SJCRH30 (cell line): ENCODE results near the gene ATPAF2. TPM values are rescaled to one million over a fixed set of nuclear protein-coding genes. Genes with fewer than 3 reads are reported as not detected.
"Not testable (repeated sequence)": the region's sequence is repeated elsewhere in the genome, so short reads cannot be mapped to it uniquely, and the experiment has no call there.

Experiments used
- DNase-seq, 2 experiments: peaks; one replicate each; pipeline ENCODE4 v3.0.0-alpha.2; 2015 to 2020
- H3K27ac ChIP-seq: fragments of 250-450 bp; sonication (Bioruptor Pico); 2 replicates; pipeline ENCODE4 v1.5.1; 2020; ENCODE audit warnings: mild to moderate bottlenecking, moderate library complexity
- H3K27me3 ChIP-seq: fragments of 250-450 bp; sonication (Bioruptor Pico); 2 replicates; pipeline ENCODE4 v1.5.1; 2020; ENCODE audit warnings: mild to moderate bottlenecking, moderate library complexity
- H3K36me3 ChIP-seq: fragments of 250-450 bp; sonication (Bioruptor Pico); 2 replicates; pipeline ENCODE4 v1.5.1; 2020; ENCODE audit warnings: mild to moderate bottlenecking, moderate library complexity
- H3K4me1 ChIP-seq: fragments of 250-450 bp; sonication (Bioruptor Pico); 2 replicates; pipeline ENCODE4 v1.5.1; 2020; ENCODE audit warnings: mild to moderate bottlenecking, moderate library complexity
- H3K4me3 ChIP-seq: fragments of 250-450 bp; sonication (Bioruptor Pico); 2 replicates; pipeline ENCODE4 v1.5.1; 2020; ENCODE audit warnings: mild to moderate bottlenecking, moderate library complexity
- H3K9me3 ChIP-seq: fragments of 250-450 bp; sonication (Bioruptor Pico); replicated peaks from 2 replicates; pipeline ENCODE4 v1.5.1; 2020; ENCODE audit warnings: mild to moderate bottlenecking, moderate library complexity
- total RNA-seq: library from RNA; depleted of rRNA; stranded (reverse); fragments of >200 nt; shearing (Covaris generic); gene quantifications from 2 replicates; pipeline ENCODE4 v1.2.3, GENCODE V29; 2014

Gene ATPAF2
- total RNA-seq, 1 experiment from 2014 or later: 58.3 TPM

GRCh38 chr17:18008496-18009268 is 30.3 kb downstream of the ATPAF2 start:
- Histone ChIP-seq H3K9me3 (no peaks in the 10 kb centered on the region), H3K36me3 (no peaks in the 10 kb centered on the region; the same call in 1 of the 2 replicates), H3K4me1 (no peaks in the 10 kb centered on the region; the same call in 1 of the 2 replicates), H3K27me3 (no peaks in the 10 kb centered on the region), H3K4me3 (no peak overlapping the region), H3K27ac (no peak overlapping the region)
- peak; percentile 56 to 58 for DNase-seq

GRCh38 chr17:18006495-18007239 is 32.3 kb downstream of the ATPAF2 start:
- Histone ChIP-seq H3K27me3 (no peaks in the 10 kb centered on the region), H3K4me3 (no peak overlapping the region), H3K27ac (no peak overlapping the region), H3K36me3 (no peaks in the 10 kb centered on the region; the same call in 1 of the 2 replicates), H3K9me3 (no peaks in the 10 kb centered on the region), H3K4me1 (no peaks in the 10 kb centered on the region; the same call in 1 of the 2 replicates)
- DNase-seq: no peak

- H3K4me1 ChIP-seq: no peaks in the 10 kb centered on the region; the same call in 1 of the 2 replicates
- no peaks in the 10 kb centered on the region for H3K27me3 ChIP-seq
- H3K4me3 ChIP-seq: no peak overlapping the region
- no peak for DNase-seq
- H3K9me3 ChIP-seq: no peaks in the 10 kb centered on the region
- no peaks in the 10 kb centered on the region; the same call in 1 of the 2 replicates for H3K36me3 ChIP-seq
- no peak overlapping the region for H3K27ac ChIP-seq
Observed at GRCh38 chr17:18005496-18005895, 33.5 kb downstream of the ATPAF2 start.

GRCh38 chr17:18004884-18005305 is 34.1 kb downstream of the ATPAF2 start:
- Histone ChIP-seq H3K4me3 (no peak overlapping the region), H3K9me3 (no peaks in the 10 kb centered on the region), H3K27ac (no peak overlapping the region), H3K27me3 (no peaks in the 10 kb centered on the region), H3K36me3 (no peaks in the 10 kb centered on the region; the same call in 1 of the 2 replicates), H3K4me1 (no peaks in the 10 kb centered on the region; the same call in 1 of the 2 replicates)
- DNase-seq: no peak

- Histone ChIP-seq H3K9me3 (no peaks in the 10 kb centered on the region), H3K36me3 (no peaks in the 10 kb centered on the region; the same call in 1 of the 2 replicates), H3K4me3 (no peak overlapping the region), H3K27me3 (no peaks in the 10 kb centered on the region), H3K4me1 (no peaks in the 10 kb centered on the region; the same call in 1 of the 2 replicates), H3K27ac (no peak overlapping the region)
- DNase-seq: no peak
Observed at GRCh38 chr17:18004345-18004744, 34.6 kb downstream of the ATPAF2 start.

- no peak for DNase-seq
- Histone ChIP-seq H3K36me3 (no peaks in the 10 kb centered on the region), H3K4me1 (no peaks in the 10 kb centered on the region), H3K27ac (no peak overlapping the region), H3K27me3 (no peaks in the 10 kb centered on the region), H3K9me3 (no peaks in the 10 kb centered on the region), H3K4me3 (no peak overlapping the region)
Observed at GRCh38 chr17:18002171-18002570, 36.8 kb downstream of the ATPAF2 start.

- Histone ChIP-seq H3K4me1 (no peaks in the 10 kb centered on the region), H3K27ac (no peak overlapping the region), H3K36me3 (no peaks in the 10 kb centered on the region), H3K27me3 (no peaks in the 10 kb centered on the region), H3K9me3 (no peaks in the 10 kb centered on the region), H3K4me3 (no peak overlapping the region)
- DNase-seq: no peak
Observed at GRCh38 chr17:18000030-18000408, 38.9 kb downstream of the ATPAF2 start.

- Histone ChIP-seq H3K4me1 (no peaks in the 10 kb centered on the region), H3K36me3 (no peaks in the 10 kb centered on the region), H3K9me3 (no peaks in the 10 kb centered on the region), H3K4me3 (no peak overlapping the region), H3K27ac (no peak overlapping the region), H3K27me3 (no peaks in the 10 kb centered on the region)
- DNase-seq: no peak
Observed at GRCh38 chr17:17999364-18000029, 39.5 kb downstream of the ATPAF2 start.

- Histone ChIP-seq H3K4me3 (no peak overlapping the region), H3K9me3 (no peaks in the 10 kb centered on the region), H3K27ac (no peak overlapping the region), H3K4me1 (no peaks in the 10 kb centered on the region), H3K27me3 (no peaks in the 10 kb centered on the region), H3K36me3 (no peaks in the 10 kb centered on the region)
- no peak for DNase-seq
Observed at GRCh38 chr17:17998934-17999333, 40.0 kb downstream of the ATPAF2 start.

- not testable (repeated sequence) for H3K9me3 ChIP-seq, H3K27me3 ChIP-seq, H3K36me3 ChIP-seq, H3K4me3 ChIP-seq, H3K27ac ChIP-seq, DNase-seq, H3K4me1 ChIP-seq
Observed at GRCh38 chr17:17995887-17996286, 43.1 kb downstream of the ATPAF2 start.

- H3K9me3 ChIP-seq: no peaks in the 10 kb centered on the region
- no peaks in the 10 kb centered on the region for H3K36me3 ChIP-seq
- no peak overlapping the region for H3K4me3 ChIP-seq
- H3K4me1 ChIP-seq: peaks cover 21% of the 10 kb centered on the region
- peak; percentile 46 to 54 for DNase-seq
- H3K27me3 ChIP-seq: no peaks in the 10 kb centered on the region
- H3K27ac ChIP-seq: no peak overlapping the region
Observed at GRCh38 chr17:17994271-17995069, 44.5 kb downstream of the ATPAF2 start.

- no peak overlapping the region for H3K27ac ChIP-seq
- DNase-seq: no peak
- peaks cover 27% of the 10 kb centered on the region for H3K4me1 ChIP-seq
Observed at GRCh38 chr17:17993852-17994251, 45.1 kb downstream of the ATPAF2 start.

GRCh38 chr17:17993366-17993765 is 45.6 kb downstream of the ATPAF2 start:
- Histone ChIP-seq H3K27me3 (no peaks in the 10 kb centered on the region), H3K36me3 (no peaks in the 10 kb centered on the region), H3K4me1 (peaks cover 32% of the 10 kb centered on the region), H3K9me3 (no peaks in the 10 kb centered on the region), H3K27ac (no peak overlapping the region), H3K4me3 (no peak overlapping the region)
- DNase-seq: peak; percentile 62 to 75

More at GRCh38 chr17:17993852-17994251, 45.1 kb downstream of the ATPAF2 start:
- Histone ChIP-seq H3K27me3 (no peaks in the 10 kb centered on the region), H3K36me3 (no peaks in the 10 kb centered on the region), H3K9me3 (no peaks in the 10 kb centered on the region), H3K4me3 (no peak overlapping the region)

GRCh38 chr17:17990282-17990681 is 48.7 kb downstream of the ATPAF2 start:
- Histone ChIP-seq H3K27me3 (no peaks in the 10 kb centered on the region), H3K36me3 (no peaks in the 10 kb centered on the region), H3K4me3 (no peak overlapping the region), H3K27ac (no peak overlapping the region), H3K9me3 (no peaks in the 10 kb centered on the region), H3K4me1 (peaks cover 40% of the 10 kb centered on the region)
- no peak for DNase-seq
